Stimulated activated memory B cell treated with anti-CD40 and anti-IgM and Interleukin-4, amounts not matched to agents 10 μg/mL and 1 μg/mL and 100 μg/mL, for 72 hours (primary cell): ENCODE measurements around the gene NFYC.

ENCODE experiments used
- ATAC-seq: fragments of 150-1000 bp; cut with Tn5 transposase; 2 replicates; pipeline ENCODE4 v1.10.0; 2021
- H3K27ac Mint-ChIP-seq: one replicate; pipeline ENCODE4 v1.8.0; 2022; ENCODE audit warnings: mild to moderate bottlenecking, mixed read lengths
- H3K27me3 Mint-ChIP-seq: one replicate; pipeline ENCODE4 v1.8.0; 2022; ENCODE audit warnings: mixed read lengths
- H3K36me3 Mint-ChIP-seq: one replicate; pipeline ENCODE4 v1.8.0; 2022; ENCODE audit warnings: mixed read lengths
- H3K4me1 Mint-ChIP-seq: one replicate; pipeline ENCODE4 v1.8.0; 2022; ENCODE audit warnings: mixed read lengths
- H3K4me3 Mint-ChIP-seq: one replicate; pipeline ENCODE4 v1.8.0; 2022; ENCODE audit warnings: mild to moderate bottlenecking, moderate library complexity, mixed read lengths
- H3K9me3 Mint-ChIP-seq: one replicate; pipeline ENCODE4 v1.8.0; 2022; ENCODE audit warnings: mixed read lengths

Gene NFYC

DNA sequence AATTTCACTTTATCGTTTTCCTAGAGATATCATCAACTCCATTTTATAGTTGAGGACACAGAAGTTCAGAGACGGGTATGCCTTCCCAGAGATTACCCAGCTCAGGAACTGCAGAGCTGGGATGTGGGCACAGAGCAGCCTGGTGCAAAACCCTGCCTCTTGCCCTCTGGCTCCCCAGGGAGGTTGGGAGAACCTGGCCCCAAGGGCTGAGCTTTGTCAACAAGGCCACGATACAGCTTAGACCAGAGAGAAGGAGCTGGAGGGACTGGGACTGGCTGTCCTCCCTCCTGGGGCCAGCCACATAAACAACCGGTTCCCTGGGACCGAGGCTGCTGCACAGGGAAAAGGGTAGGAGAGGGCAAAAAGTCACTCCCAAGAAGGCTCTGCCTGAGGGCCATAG is 29.8 kb upstream of the NFYC start:
- H3K4me1 Mint-ChIP-seq, result peaks cover 21% of the 10 kb centered on the region
- no peaks in the 10 kb centered on the region for H3K9me3 Mint-ChIP-seq
- H3K4me3 Mint-ChIP-seq, result no peak overlapping the region
- ATAC-seq, result no peak
- H3K36me3 Mint-ChIP-seq, result no peaks in the 10 kb centered on the region
- no peak overlapping the region for H3K27ac Mint-ChIP-seq
- no peaks in the 10 kb centered on the region for H3K27me3 Mint-ChIP-seq

DNA sequence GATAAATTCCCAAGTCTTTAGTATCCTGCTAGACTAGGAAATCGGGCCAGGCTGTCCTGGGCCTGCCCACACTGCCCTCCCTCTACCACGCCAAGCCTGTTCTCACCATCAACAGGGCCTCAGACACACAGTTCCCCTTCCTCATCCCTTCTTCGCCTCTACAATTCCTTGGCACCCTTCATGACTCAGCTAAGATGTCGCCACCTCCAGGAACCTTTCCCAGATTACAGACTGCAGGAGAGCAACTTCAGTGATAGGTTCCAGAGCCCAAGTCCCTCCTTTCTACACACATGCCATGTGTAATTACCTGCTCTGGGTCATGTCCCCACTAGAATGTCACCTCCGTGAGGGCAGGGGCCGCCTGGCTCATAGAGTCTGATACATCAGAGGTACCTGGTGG is 29.4 kb upstream of the NFYC start:
- H3K4me3 Mint-ChIP-seq, result no peak overlapping the region

DNA sequence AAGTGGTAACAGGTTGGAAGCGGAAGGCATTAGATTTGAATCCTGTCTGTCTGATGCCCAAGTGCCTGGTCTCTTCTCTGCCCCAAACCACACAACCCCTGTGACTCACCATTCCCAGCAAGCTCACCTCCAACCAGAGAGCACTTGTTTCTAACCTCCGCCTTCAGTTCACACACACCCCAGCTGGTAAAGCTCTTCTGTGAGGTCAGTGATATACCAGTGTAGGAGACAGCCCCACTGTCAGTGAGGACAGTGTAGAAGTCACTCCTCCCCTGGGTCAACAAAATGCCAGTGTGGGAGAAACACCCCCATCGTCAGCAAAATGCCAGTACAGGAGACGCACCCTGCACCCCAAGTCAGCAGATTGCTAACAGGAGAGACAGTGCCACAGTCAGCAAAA is 28.6 kb upstream of the NFYC start:
- ATAC-seq, result no peak

More for the DNA sequence above, 29.4 kb upstream of the NFYC start:
- no peaks in the 10 kb centered on the region for H3K9me3 Mint-ChIP-seq
- no peak for ATAC-seq
- no peak overlapping the region for H3K27ac Mint-ChIP-seq
- peaks cover 21% of the 10 kb centered on the region for H3K4me1 Mint-ChIP-seq
- no peaks in the 10 kb centered on the region for H3K27me3 Mint-ChIP-seq
- H3K36me3 Mint-ChIP-seq, result no peaks in the 10 kb centered on the region

DNA sequence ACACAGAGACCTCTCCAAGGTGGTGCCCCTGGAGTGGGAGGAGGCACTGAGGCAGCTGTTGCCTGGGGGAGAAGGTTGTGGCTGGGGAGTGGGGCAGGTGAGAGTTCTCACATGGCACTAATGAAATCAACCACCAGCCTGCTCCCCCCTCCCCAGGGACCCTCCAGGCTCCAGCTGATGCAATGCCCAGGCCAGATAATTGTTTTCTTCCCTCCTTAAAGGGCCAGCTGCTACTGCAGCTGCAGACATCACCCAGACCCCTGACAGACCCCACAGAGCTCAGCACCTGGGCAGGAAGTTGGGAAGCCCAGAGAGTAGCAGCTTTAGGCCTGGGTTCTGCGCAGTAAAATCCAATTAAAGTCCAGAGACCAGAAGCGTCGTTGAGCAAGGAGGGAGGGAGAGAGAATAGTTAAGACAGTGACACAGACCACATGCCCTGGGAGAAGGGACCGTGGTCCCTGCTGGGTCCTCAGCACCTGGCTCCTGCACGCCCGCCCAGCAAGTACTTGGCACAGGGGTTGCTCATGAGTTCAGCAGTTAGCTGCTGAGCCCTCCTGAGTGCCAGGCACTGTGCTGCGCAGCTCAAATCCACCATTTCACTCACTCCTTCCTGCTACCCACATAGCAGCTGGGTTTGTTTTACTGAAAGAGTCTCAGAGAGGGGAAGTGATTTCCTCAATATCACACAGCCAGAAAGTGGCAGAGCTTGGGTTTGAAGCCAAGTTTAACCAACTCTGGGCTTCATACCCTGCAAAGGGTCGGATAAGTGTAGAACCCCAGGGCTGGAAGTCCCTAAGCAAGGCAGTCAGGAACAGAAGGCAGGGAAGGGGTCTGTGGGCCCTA is 28.0 kb upstream of the NFYC start:
- Mint-ChIP-seq H3K27me3 (no peaks in the 10 kb centered on the region), H3K9me3 (no peaks in the 10 kb centered on the region), H3K4me1 (peaks cover 25% of the 10 kb centered on the region), H3K27ac (peak overlapping the region; percentile 25), H3K4me3 (no peak overlapping the region), H3K36me3 (no peaks in the 10 kb centered on the region)
- ATAC-seq, result no peak

More for the DNA sequence above, 28.6 kb upstream of the NFYC start:
- H3K36me3 Mint-ChIP-seq, result no peaks in the 10 kb centered on the region
- H3K9me3 Mint-ChIP-seq, result no peaks in the 10 kb centered on the region
- H3K4me1 Mint-ChIP-seq, result peaks cover 21% of the 10 kb centered on the region
- H3K4me3 Mint-ChIP-seq, result no peak overlapping the region
- no peaks in the 10 kb centered on the region for H3K27me3 Mint-ChIP-seq
- peak overlapping the region; percentile 25 for H3K27ac Mint-ChIP-seq

DNA sequence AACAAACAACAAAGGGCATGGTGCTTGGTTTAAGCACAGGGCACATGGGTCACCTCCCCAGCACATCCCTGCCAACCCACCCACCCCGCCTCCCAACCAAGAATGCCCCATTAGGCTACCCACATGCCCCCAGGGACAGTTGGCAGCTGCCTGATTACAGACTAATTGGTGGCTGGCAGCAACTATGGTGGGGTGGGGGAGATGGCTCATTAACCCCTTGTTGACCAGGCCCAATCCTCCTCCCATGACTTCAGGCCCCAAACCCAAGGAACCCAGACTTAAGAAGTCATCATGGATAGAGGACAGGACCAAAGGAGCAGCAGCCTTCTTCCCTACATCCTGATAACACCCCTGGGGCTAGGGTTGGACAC is 27.4 kb upstream of the NFYC start:
- Mint-ChIP-seq H3K27ac (no peak overlapping the region), H3K9me3 (no peaks in the 10 kb centered on the region), H3K36me3 (no peaks in the 10 kb centered on the region), H3K4me1 (peaks cover 31% of the 10 kb centered on the region), H3K4me3 (peak overlapping the region; percentile 71), H3K27me3 (no peaks in the 10 kb centered on the region)
- no peak for ATAC-seq

DNA sequence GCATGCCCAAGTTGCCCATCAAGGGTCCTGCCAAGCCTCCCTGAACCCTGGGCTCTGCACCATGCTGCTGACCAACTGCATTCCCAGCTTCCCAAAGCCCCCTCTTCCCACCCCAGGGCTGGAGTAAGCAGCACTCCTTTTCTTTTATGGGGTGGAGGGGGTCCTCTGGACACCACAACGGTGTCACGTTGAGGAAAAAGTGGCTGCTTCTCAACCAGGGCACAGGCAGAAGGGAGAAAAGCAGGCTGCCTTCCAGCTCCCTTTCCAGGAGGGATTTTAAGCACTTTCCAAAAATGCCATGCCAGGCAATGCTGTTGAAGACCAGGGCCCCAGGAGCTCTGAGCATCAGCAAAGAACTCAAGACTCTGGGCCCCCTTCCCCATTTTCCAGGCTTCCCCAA is 26.7 kb upstream of the NFYC start:
- no peak for ATAC-seq
- Mint-ChIP-seq H3K27me3 (no peaks in the 10 kb centered on the region), H3K9me3 (no peaks in the 10 kb centered on the region), H3K27ac (no peak overlapping the region), H3K36me3 (no peaks in the 10 kb centered on the region), H3K4me3 (peak overlapping the region; percentile 71), H3K4me1 (peaks cover 32% of the 10 kb centered on the region)

DNA sequence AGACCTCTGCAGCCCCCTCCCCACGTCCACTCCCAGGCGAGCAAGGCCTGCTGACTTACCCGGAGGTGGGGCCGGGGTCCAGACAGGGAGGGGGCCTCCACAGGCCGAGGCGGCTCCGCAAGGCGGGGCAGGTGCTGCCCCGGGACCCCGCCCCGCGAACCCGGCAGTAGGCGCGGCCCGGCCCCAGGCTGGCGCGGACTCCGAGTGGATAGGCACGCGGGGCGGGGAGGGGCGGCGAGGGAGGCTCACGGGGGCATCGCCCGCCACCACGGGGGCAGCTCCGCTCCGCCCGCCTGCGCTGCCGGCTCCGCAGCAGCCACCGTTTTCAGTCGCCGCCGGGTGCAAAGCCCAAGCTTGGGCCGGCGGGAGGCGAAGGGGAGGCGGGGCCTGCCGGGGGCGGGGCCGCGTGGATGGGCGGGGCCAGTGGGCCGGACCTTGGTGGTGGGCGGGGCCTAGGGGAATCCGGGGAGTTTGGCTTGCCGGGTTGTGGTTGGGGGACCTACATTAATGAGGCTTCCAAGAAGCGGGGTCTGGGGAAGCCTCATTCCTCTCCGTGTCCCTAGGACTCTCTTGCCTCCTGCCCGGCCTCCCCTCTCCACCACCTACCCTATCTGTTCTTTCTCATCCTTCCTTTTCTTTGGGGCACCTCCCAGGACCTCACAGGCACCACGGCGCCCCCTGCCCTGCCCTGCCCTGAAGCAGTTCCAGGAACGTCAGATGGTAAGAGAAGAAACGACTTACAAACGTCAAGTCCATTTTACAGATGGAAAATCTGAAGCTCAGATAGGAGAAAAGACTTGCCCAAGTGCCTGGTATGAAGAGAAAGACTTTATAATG is 26.0 kb upstream of the NFYC start, which contains the start of gene RIMS3:
Gene RIMS3, minus strand, starts transcription at position 348 of the 837 bp plus-strand sequence. CDS start 23,757 bp downstream, outside the sequence.
- Mint-ChIP-seq H3K4me1 (peaks cover 32% of the 10 kb centered on the region), H3K4me3 (peak within 1 kb of the TSS; percentile 85), H3K27ac (peak within 1 kb of the TSS; percentile 13), H3K9me3 (no peaks in the 10 kb centered on the region), H3K27me3 (no peaks in the 10 kb centered on the region), H3K36me3 (no peaks in the 10 kb centered on the region)
- peak; percentile 88 for ATAC-seq

DNA sequence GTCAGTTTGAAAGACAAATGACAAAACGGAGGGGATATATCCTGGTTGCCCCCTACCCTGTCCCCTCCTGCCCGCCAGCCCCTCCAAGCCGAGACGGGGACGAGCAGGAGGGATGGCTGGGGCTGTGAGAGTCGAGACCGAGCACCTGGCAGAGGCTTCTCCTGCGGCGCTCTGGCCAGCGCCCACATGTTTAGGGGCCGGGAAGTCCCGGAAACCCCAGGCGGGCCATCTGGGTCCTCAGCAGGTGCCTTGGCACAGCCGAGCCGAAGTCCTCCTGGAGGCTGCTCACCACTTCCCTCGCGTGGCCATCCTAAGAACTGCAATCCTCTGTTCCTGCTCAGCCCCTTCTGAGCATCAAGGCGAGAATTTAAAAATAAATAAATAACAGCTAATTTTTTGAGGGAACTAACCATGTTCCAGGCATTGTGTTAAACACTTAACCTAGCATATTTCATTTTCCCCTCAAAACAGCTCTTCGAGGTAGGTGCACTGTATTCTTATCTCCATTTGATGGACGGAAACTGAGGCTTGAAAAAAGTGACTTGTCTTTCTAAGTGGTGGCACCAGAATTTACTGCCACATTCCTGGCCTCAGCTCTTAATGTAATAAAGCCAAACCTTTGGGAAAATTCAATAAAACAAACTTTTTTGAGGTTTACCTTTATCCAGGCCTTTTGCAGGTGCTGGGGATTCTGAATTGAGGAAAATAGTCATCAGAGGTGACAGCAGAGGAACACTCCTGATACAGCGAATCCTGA is 22.6 kb upstream of the NFYC start:
- Mint-ChIP-seq H3K9me3 (no peaks in the 10 kb centered on the region), H3K27ac (peak overlapping the region; percentile 78)
- peak; percentile 86 for ATAC-seq

DNA sequence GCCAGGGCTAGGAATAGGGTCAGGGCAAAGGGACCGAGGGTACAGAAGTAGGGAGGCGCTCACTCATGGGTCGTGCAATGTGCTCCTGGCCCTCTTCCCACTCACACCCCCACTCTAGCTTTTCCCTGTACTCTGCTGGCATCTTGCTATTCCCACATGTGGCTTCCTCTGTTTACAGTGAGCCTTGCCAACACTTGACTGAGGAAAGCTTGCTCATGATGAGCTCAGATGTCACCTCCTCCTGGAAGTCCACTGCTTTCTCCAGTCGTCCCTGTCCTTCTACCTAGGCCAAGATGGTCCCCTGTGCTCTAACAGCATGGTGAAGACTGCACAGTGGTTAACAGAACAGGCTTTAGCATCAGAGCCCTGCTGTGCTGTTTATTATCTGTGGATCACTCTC is 18.1 kb upstream of the NFYC start:
- H3K9me3 Mint-ChIP-seq, result no peaks in the 10 kb centered on the region
- peaks cover 8% of the 10 kb centered on the region for H3K27me3 Mint-ChIP-seq
- ATAC-seq, result no peak
- H3K27ac Mint-ChIP-seq, result no peak overlapping the region
- no peaks in the 10 kb centered on the region for H3K36me3 Mint-ChIP-seq
- peaks cover 8% of the 10 kb centered on the region for H3K4me1 Mint-ChIP-seq
- H3K4me3 Mint-ChIP-seq, result no peak overlapping the region

More for the DNA sequence above, 22.6 kb upstream of the NFYC start:
- Mint-ChIP-seq H3K36me3 (no peaks in the 10 kb centered on the region), H3K4me3 (peak overlapping the region; percentile 73), H3K4me1 (peaks cover 21% of the 10 kb centered on the region), H3K27me3 (no peaks in the 10 kb centered on the region)

DNA sequence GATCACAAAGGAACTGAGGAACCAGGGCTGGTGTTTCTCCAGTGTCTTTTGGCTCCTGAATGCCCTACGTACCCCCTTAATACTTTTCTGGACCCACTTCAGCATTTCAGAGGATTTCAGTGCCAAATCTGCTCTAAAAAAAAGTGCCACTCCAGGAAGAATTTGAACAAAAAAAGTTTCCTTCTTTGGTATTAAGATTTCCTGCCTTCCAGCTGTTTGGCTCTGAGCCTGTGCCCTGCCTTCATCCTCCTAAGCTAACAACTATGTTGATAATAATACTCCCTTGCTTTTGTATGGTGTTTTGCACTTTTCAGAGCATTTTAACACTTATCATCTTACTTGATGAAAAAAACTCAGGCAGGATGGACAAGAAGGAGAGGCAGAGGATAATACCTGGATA is 15.0 kb upstream of the NFYC start:
- no peaks in the 10 kb centered on the region for H3K4me1 Mint-ChIP-seq
- no peak overlapping the region for H3K4me3 Mint-ChIP-seq
- ATAC-seq, result no peak
- H3K9me3 Mint-ChIP-seq, result no peaks in the 10 kb centered on the region
- H3K27ac Mint-ChIP-seq, result no peak overlapping the region
- no peaks in the 10 kb centered on the region for H3K36me3 Mint-ChIP-seq
- H3K27me3 Mint-ChIP-seq, result peaks cover 8% of the 10 kb centered on the region

DNA sequence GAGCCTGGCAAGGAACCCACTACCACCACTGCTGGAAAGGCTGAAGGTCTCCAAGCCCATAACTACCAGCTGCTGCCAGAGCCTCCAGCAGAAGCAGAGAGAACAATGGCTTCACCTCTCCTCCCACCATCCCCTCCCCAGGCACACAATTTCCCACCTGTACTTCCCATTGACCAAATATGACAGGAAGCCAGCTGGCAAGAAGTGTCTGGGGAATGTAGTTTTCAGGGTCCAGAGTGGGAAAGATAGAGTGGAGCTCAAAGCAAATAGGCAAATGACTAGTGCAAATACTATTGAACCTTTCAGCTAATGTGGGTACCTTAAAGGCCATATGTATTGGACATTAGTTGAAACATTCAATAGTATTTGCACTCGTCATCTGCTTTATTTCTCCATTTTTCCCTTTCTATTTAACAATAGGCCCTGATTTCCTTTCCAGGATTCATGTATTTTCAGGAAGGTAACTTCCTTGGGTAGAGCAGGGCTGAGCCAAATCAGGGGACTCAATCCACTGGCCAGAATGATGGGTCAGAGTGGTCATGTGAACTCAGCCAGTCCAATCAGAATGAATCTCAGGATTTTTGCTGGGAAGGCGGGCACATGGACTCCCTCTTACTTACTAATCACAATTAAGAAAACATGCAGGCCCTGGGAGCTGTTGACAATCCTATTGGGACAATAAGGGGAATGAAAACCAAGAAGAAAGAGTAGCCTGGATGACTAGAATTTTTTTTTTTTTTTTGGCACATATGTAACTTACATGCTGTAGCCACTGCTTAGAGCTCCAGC is 12.1 kb upstream of the NFYC start:
- H3K4me1 Mint-ChIP-seq, result no peaks in the 10 kb centered on the region
- H3K9me3 Mint-ChIP-seq, result no peaks in the 10 kb centered on the region
- no peaks in the 10 kb centered on the region for H3K36me3 Mint-ChIP-seq
- peaks cover 8% of the 10 kb centered on the region for H3K27me3 Mint-ChIP-seq
- H3K27ac Mint-ChIP-seq, result no peak overlapping the region
- no peak overlapping the region for H3K4me3 Mint-ChIP-seq
- ATAC-seq, result no peak

DNA sequence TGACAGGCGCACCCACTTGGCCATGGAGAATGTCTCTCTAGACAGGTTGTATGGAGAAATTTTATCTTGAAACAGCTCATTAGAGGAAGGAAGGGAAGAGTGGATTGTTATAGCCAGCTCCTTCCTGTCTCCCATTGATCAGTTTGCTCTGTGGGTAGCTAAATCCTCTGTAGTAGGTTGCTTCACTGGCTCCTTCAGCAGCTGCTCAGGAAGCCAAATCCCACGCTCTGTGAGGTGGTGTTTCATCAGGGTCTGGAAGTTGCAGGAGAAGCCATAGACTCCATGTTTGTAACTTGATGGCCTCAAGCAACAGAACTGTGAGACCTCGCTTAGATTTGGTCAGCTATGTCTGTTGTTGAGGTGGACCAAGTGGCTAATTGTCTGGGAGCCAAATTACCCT is 6.8 kb upstream of the NFYC start:
- Mint-ChIP-seq H3K9me3 (no peaks in the 10 kb centered on the region), H3K36me3 (peaks cover 20% of the 10 kb centered on the region), H3K4me1 (peaks cover 2% of the 10 kb centered on the region), H3K27me3 (no peaks in the 10 kb centered on the region), H3K27ac (no peak overlapping the region), H3K4me3 (no peak overlapping the region)
- no peak for ATAC-seq

DNA sequence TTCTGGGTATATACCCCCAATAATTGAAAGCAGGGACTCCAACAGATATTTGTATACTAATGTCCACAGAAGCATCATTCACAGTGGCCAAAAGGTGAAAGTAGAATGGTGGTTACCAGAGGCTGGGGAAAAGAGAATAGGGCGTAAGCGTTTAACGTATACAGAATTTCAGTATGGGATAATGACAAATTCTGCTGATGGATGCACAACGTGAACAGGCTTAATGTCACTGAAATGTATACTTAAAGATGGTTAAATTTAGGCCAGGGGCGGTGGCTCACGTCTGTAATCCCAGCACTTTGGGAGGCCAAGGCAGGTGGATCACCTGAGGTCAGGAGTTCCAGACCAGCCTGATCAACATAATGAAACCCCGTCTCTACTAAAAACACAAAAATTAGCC is 4.4 kb upstream of the NFYC start:
- Mint-ChIP-seq H3K27ac (no peak overlapping the region), H3K27me3 (no peaks in the 10 kb centered on the region), H3K4me3 (no peak overlapping the region), H3K4me1 (peaks cover 19% of the 10 kb centered on the region), H3K36me3 (peaks cover 20% of the 10 kb centered on the region), H3K9me3 (no peaks in the 10 kb centered on the region)
- no peak for ATAC-seq

DNA sequence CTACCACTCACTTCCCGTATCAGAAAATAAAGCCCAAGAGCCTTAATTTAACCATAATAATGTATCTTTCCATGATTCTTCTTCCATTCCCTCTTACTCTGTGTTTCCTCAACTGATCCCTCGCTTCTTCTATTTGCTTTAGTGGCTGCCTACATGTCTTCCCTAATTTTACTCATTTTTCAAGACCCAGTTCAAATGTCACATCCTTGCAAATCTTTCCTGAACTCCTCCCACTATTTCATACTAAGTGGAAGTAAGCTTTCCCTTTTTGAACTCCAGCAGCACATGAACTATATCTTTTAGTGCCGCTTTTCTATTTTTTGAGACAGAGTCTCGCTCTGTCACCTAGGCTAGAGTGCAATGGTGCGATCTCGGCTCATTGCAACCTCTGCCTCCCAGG is 3.8 kb upstream of the NFYC start:
- Mint-ChIP-seq H3K9me3 (no peaks in the 10 kb centered on the region), H3K4me1 (peaks cover 25% of the 10 kb centered on the region), H3K27ac (no peak overlapping the region), H3K27me3 (no peaks in the 10 kb centered on the region), H3K4me3 (no peak overlapping the region), H3K36me3 (peaks cover 20% of the 10 kb centered on the region)
- ATAC-seq, result no peak
